HepG2 (cell line): ENCODE measurements around the gene MGARP. TPM values are rescaled to one million over a fixed set of nuclear protein-coding genes. Genes with fewer than 3 reads are reported as not detected.

ENCODE experiments used
- ATF4 ChIP-seq, 2 experiments: fragments of 450-650 bp in 1 of 2; sonication (generic) in 1 of 2; formaldehyde crosslinking; IDR thresholded peaks; 2 replicates each; pipeline versions ENCODE4 v1.5.0 to v1.8.0; 2020 to 2022; ENCODE audit warnings: mild to moderate bottlenecking in 1 of 2, missing genetic modification reagents in 1 of 2
- ATM ChIP-seq: fragments of 450-650 bp; IDR thresholded peaks from 2 replicates; pipeline ENCODE4 v1.7.1; 2017; ENCODE audit warnings: mild to moderate bottlenecking, borderline replicate concordance
- CENPBD1 ChIP-seq: sonication (generic); formaldehyde crosslinking; IDR thresholded peaks from 2 replicates; pipeline ENCODE4 v1.8.0; 2022; ENCODE audit warnings: missing genetic modification reagents, low read depth, mild to moderate bottlenecking, borderline replicate concordance
- CERS6 ChIP-seq: sonication (generic); formaldehyde crosslinking; IDR thresholded peaks from 2 replicates; pipeline ENCODE4 v1.5.0; 2020; ENCODE audit warnings: missing genetic modification reagents
- DMAP1 ChIP-seq: IDR thresholded peaks from 2 replicates; pipeline ENCODE4 v1.6.1; 2016
- ELK4 ChIP-seq: sonication (generic); formaldehyde crosslinking; IDR thresholded peaks from 2 replicates; pipeline ENCODE4 v1.9.0; 2021; ENCODE audit warnings: missing genetic modification reagents, borderline replicate concordance
- GLMP ChIP-seq: sonication (generic); formaldehyde crosslinking; IDR thresholded peaks from 2 replicates; pipeline ENCODE4 v1.9.0; 2021; ENCODE audit warnings: missing genetic modification reagents, mild to moderate bottlenecking, borderline replicate concordance
- HHEX ChIP-seq: IDR thresholded peaks from 2 replicates; pipeline ENCODE4 v1.6.1; 2016; ENCODE audit warnings: control low read depth
- HIVEP1 ChIP-seq: sonication (generic); formaldehyde crosslinking; IDR thresholded peaks from 2 replicates; pipeline ENCODE4 v1.4.0; 2020; ENCODE audit warnings: mild to moderate bottlenecking, missing genetic modification reagents
- KAT8 ChIP-seq: IDR thresholded peaks from 2 replicates; pipeline ENCODE4 v1.6.1; 2016; ENCODE audit warnings: missing genetic modification reagents, missing compliant biosample characterization
- MAZ ChIP-seq, 2 experiments: sonication (generic) in 1 of 2; formaldehyde crosslinking in 1 of 2; IDR thresholded peaks; 2 replicates each; pipeline versions ENCODE4 v1.5.0 to v1.6.1; 2012 to 2020; ENCODE audit warnings: low read depth in 2 of 2, mild to moderate bottlenecking in 2 of 2, borderline replicate concordance in 1 of 2, improper control_type of control experiment in 1 of 2, low read length in 1 of 2, missing genetic modification reagents in 1 of 2, moderate library complexity in 1 of 2
- MEIS2 ChIP-seq: sonication (generic); formaldehyde crosslinking; IDR thresholded peaks from 2 replicates; pipeline ENCODE4 v1.9.0; 2021; ENCODE audit warnings: mild to moderate bottlenecking, missing genetic modification reagents
- NFRKB ChIP-seq: fragments of 450-650 bp; IDR thresholded peaks from 2 replicates; pipeline ENCODE4 v1.6.1; 2017
- PHF8 ChIP-seq: sonication (generic); formaldehyde crosslinking; IDR thresholded peaks from 2 replicates; pipeline ENCODE4 v1.5.0; 2020; ENCODE audit warnings: missing genetic modification reagents
- SMARCC2 ChIP-seq: fragments of 450-650 bp; IDR thresholded peaks from 2 replicates; pipeline ENCODE4 v1.6.1; 2017; ENCODE audit warnings: antibody characterized with exemption, mild to moderate bottlenecking
- ZIK1 ChIP-seq: sonication (generic); formaldehyde crosslinking; IDR thresholded peaks from 2 replicates; pipeline ENCODE4 v1.5.0; 2020; ENCODE audit warnings: mild to moderate bottlenecking, low read depth, missing genetic modification reagents, borderline replicate concordance
- ZKSCAN5 ChIP-seq: sonication (generic); formaldehyde crosslinking; IDR thresholded peaks from 2 replicates; pipeline ENCODE4 v1.5.1; 2020; ENCODE audit warnings: mild to moderate bottlenecking, missing genetic modification reagents
- ZNF326 ChIP-seq: sonication (generic); formaldehyde crosslinking; IDR thresholded peaks from 2 replicates; pipeline ENCODE4 v1.4.0; 2020; ENCODE audit warnings: missing genetic modification reagents, borderline replicate concordance
- ZNF350 ChIP-seq: sonication (generic); formaldehyde crosslinking; IDR thresholded peaks from 2 replicates; pipeline ENCODE4 v1.4.0; 2020; ENCODE audit warnings: mild to moderate bottlenecking, low read depth, missing genetic modification reagents, borderline replicate concordance
- ZNF354B ChIP-seq: sonication (generic); formaldehyde crosslinking; IDR thresholded peaks from 2 replicates; pipeline ENCODE4 v1.8.0; 2022; ENCODE audit warnings: mild to moderate bottlenecking, missing genetic modification reagents
- ZNF570 ChIP-seq: sonication (generic); formaldehyde crosslinking; IDR thresholded peaks from 2 replicates; pipeline ENCODE4 v1.4.0; 2020; ENCODE audit warnings: mild to moderate bottlenecking, missing genetic modification reagents, borderline replicate concordance
- ZNF75D ChIP-seq: sonication (generic); formaldehyde crosslinking; IDR thresholded peaks from 2 replicates; pipeline ENCODE4 v1.8.1; 2023; ENCODE audit warnings: missing genetic modification reagents, mild to moderate bottlenecking, borderline replicate concordance
- ZNF800 ChIP-seq: sonication (generic); formaldehyde crosslinking; IDR thresholded peaks from 2 replicates; pipeline ENCODE4 v1.4.0; 2020; ENCODE audit warnings: missing genetic modification reagents
- polyA plus RNA-seq, 8 experiments: library from polyadenylated mRNA; depleted of rRNA in 3 of 8; stranded (reverse) in 7 of 8; unstranded in 1 of 8; fragments of >200 nt; fragmentation: Illumina TruSeq in 4 of 8; extraction: Trizol in 4 of 8; gene quantifications; 2 replicates each; pipeline versions ENCODE4 v1.2.1 to v1.2.3, GENCODE V29; 2011 to 2016; ENCODE audit warnings: low read depth in 4 of 8, missing spikeins in 1 of 8, mixed read lengths in 1 of 8; ENCODE audit not compliant: insufficient read depth in 1 of 8
- total RNA-seq, 5 experiments: library from RNA; depleted of rRNA; stranded (reverse); fragments of >200 nt; fragmentation: Illumina TruSeq; extraction: Trizol; gene quantifications; 2 replicates each; pipeline ENCODE4 v1.2.3, GENCODE V29; 2016; ENCODE audit warnings: low read depth in 1 of 5

MGARP gene
- total and polyA plus RNA-seq, 2 of the 13 experiments (the other 11 are each of a cell fraction or from before 2014, with no cell fraction given) = 0.11 to 0.13 TPM

- TF ChIP-seq CERS6 (CRISPR knock-in tag) = 0 out of 2 replicates have a peak, but pooled peaks have one; percentile 50
- TF ChIP-seq ZNF570 (CRISPR knock-in tag) = no peak
- TF ChIP-seq HHEX = no peak
- TF ChIP-seq ZIK1 (CRISPR knock-in tag) = no peak
- 0 out of 2 replicates have a peak, but pooled peaks have one; percentile 79 for TF ChIP-seq HIVEP1 (CRISPR knock-in tag)
- TF ChIP-seq ZNF326 (CRISPR knock-in tag) = no peak
- TF ChIP-seq SMARCC2 = no peak
- TF ChIP-seq ZNF75D (CRISPR knock-in tag) = peak; percentile 58; the same call in 1 of the 2 replicates
- TF ChIP-seq DMAP1 (CRISPR knock-in tag) = peak; percentile 96
- no peak for TF ChIP-seq ZKSCAN5
- peak; percentile 72; the same call in 1 of the 2 replicates for TF ChIP-seq ZNF350 (CRISPR knock-in tag)
- no peak for TF ChIP-seq ATM
- peak; percentile 51; the same call in 1 of the 2 replicates for TF ChIP-seq MAZ (IDR thresholded peaks at IDR 0.05; ENCODE audit: borderline replicate concordance, low read depth, low read length)
- peak; percentile 88 for TF ChIP-seq MAZ (CRISPR knock-in tag; IDR thresholded peaks at IDR 0.05; ENCODE audit: low read depth)
- no peak for TF ChIP-seq GLMP (CRISPR knock-in tag)
- TF ChIP-seq ZNF354B (CRISPR knock-in tag) = no peak
- peak; percentile 43; the same call in 1 of the 2 replicates for TF ChIP-seq MEIS2 (CRISPR knock-in tag)
- TF ChIP-seq KAT8 = peak; percentile 94
- TF ChIP-seq ELK4 = no peak
- 0 out of 2 replicates have a peak, but pooled peaks have one; percentile 23 for TF ChIP-seq CENPBD1 (CRISPR knock-in tag)
- no peak for TF ChIP-seq ZNF800 (CRISPR knock-in tag)
- peak; percentile 73 for TF ChIP-seq PHF8
- TF ChIP-seq ATF4 (CRISPR knock-in tag; IDR thresholded peaks at IDR 0.05) = no peak
- peak; percentile 68; the same call in 1 of the 2 replicates for TF ChIP-seq NFRKB
Observed at GRCh38 chr4:139301113-139301820, 21.2 kb upstream of the MGARP start, which contains the start of gene NAA15 (continued).
